ENCODE results near the gene TOX2. TPM values are rescaled to one million over a fixed set of nuclear protein-coding genes. Genes with fewer than 3 reads are reported as not detected.

TOX2 gene
- total RNA-seq, 1 experiment from 2014 or later = 1.7 TPM

DNA sequence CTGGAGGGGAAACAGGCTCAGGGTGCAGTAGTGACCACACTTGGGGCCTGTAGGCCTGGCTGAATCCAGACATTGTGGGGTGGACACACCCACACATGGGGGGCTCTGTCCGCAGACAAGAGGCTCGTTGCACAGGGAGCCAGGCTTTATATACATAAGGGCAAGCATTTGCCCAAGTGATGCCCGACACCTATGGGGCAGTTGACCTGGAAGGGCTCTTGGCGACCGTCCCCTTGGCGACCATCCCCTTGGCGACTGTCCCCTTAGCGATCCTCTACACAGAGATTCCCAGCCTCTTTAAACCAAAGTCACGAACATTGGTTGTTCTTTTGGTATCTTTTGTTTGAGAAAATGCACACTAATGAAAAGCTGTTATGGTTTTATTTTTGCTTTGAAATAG is 2.7 kb downstream of the TOX2 start:
- H3K23ac ChIP-seq (ENCODE audit: insufficient read length, low read depth, low read length) = no peak overlapping the region
- H3K27ac ChIP-seq (ENCODE audit: insufficient read length, low read depth, low read length) = no peak overlapping the region
- H3T11ph ChIP-seq (ENCODE audit: low read length) = no peak overlapping the region
- Mint-ChIP-seq H3K4me1 (peaks cover 14 to 18% of the 10 kb centered on the region in 2 experiments), H3K9me3 (peaks cover 13% of the 10 kb centered on the region in 2 experiments; a peak in 4 of 5 replicates), H3K27ac (no peak overlapping the region), H3K4me3 (no peak overlapping the region), H3K27me3 (ENCODE audit: low read depth) (peaks cover 64% of the 10 kb centered on the region), H3K36me3 (ENCODE audit: insufficient read depth in 1 of 3, low read depth in 3 of 3) (peaks cover 0 to 4% (median 0%) of the 10 kb centered on the region in 3 experiments; a peak in 2 of 7 replicates)
- H2BK5ac ChIP-seq (ENCODE audit: insufficient read length, low read length) = no peak overlapping the region
- H3K23me2 ChIP-seq (ENCODE audit: insufficient read length, low read depth, low read length, poor library complexity, severe bottlenecking) = peaks cover 19% of the 10 kb centered on the region
- H3K79me1 ChIP-seq (ENCODE audit: insufficient read depth, low read depth, low read length, poor library complexity, severe bottlenecking) = no peaks in the 10 kb centered on the region
- H4K8ac ChIP-seq (replicated peaks; ENCODE audit: insufficient read length, low read depth, low read length) = no peak overlapping the region
- H2BK120ac ChIP-seq (ENCODE audit: low read depth, low read length, poor library complexity, severe bottlenecking) = no peak overlapping the region
- peaks cover 3% of the 10 kb centered on the region for H4K20me1 ChIP-seq (ENCODE audit: control insufficient read depth, insufficient read depth, insufficient read length)
- no peak for DNase-seq
- H3K56ac ChIP-seq (ENCODE audit: insufficient read length, low read depth, low read length) = no peak overlapping the region
- no peaks in the 10 kb centered on the region for H3K4me1 ChIP-seq (ENCODE audit: insufficient read depth, low read length)
- no peak overlapping the region for H2BK12ac ChIP-seq (ENCODE audit: insufficient read length, low read depth, low read length)
- no peak overlapping the region for H4K5ac ChIP-seq (ENCODE audit: insufficient read length, low read depth, low read length)
- no peaks in the 10 kb centered on the region for H3K9me3 ChIP-seq (ENCODE audit: control insufficient read depth, low read depth, low read length)
- H3K9ac ChIP-seq (ENCODE audit: extremely low read depth, insufficient read length, low read length) = no peak overlapping the region
- H3K14ac ChIP-seq (ENCODE audit: insufficient read depth, low read length) = no peak overlapping the region
- no peak overlapping the region for H4K91ac ChIP-seq (ENCODE audit: insufficient read length, low read depth, low read length)
- no peak overlapping the region for H2BK20ac ChIP-seq (ENCODE audit: low read depth, low read length, poor library complexity, severe bottlenecking)
- H3K79me2 ChIP-seq (ENCODE audit: insufficient read depth, low read length) = no peaks in the 10 kb centered on the region
- peaks cover 18% of the 10 kb centered on the region; the same call in 1 of the 2 replicates for H3K27me3 ChIP-seq (ENCODE audit: insufficient read depth, low read length)
- no peak overlapping the region for H3K4me2 ChIP-seq (ENCODE audit: insufficient read depth, insufficient read length, low read length)
- no peak overlapping the region for H2AK5ac ChIP-seq (ENCODE audit: insufficient read length, low read length)
- no CpG with 5 or more reads among the region's 9 CpGs for WGBS (ENCODE audit: extremely low coverage, insufficient read length, low lambda C conversion rate)
- H3K4ac ChIP-seq (ENCODE audit: low read depth, low read length) = no peak overlapping the region
- no peak overlapping the region for H2AFZ ChIP-seq (ENCODE audit: low read length)
- TF ChIP-seq, protein P1, sequence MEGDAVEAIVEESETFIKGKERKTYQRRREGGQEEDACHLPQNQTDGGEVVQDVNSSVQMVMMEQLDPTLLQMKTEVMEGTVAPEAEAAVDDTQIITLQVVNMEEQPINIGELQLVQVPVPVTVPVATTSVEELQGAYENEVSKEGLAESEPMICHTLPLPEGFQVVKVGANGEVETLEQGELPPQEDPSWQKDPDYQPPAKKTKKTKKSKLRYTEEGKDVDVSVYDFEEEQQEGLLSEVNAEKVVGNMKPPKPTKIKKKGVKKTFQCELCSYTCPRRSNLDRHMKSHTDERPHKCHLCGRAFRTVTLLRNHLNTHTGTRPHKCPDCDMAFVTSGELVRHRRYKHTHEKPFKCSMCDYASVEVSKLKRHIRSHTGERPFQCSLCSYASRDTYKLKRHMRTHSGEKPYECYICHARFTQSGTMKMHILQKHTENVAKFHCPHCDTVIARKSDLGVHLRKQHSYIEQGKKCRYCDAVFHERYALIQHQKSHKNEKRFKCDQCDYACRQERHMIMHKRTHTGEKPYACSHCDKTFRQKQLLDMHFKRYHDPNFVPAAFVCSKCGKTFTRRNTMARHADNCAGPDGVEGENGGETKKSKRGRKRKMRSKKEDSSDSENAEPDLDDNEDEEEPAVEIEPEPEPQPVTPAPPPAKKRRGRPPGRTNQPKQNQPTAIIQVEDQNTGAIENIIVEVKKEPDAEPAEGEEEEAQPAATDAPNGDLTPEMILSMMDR (conservative IDR thresholded peaks at IDR 0.05) = no peak
- no peak overlapping the region for H3K18ac ChIP-seq (ENCODE audit: insufficient read length, low read depth, low read length)
- no peak overlapping the region for H2BK15ac ChIP-seq (ENCODE audit: low read depth, low read length)
